D721Med (cell line): Measurements from ENCODE around the gene GPR68.
"Not testable (repeated sequence)": the region's sequence is repeated elsewhere in the genome, so short reads cannot be mapped to it uniquely, and the experiment has no call there.

Source experiments
- DNase-seq: peaks from one replicate; pipeline ENCODE4 v3.0.0; 2011; ENCODE audit warnings: low spot score; ENCODE audit not compliant: insufficient read length
- FAIRE-seq: peaks from 2 replicates; lab custom pipeline; 2011; peaks lifted over from hg19 to GRCh38; lab: Jason Lieb, UNC
- TF ChIP-seq, protein P1 (sequence below): IDR thresholded peaks from 2 replicates; pipeline ENCODE4 v1.5.1; 2012; ENCODE audit warnings: mild to moderate bottlenecking, control low read depth; ENCODE audit not compliant: insufficient read depth; ENCODE audit errors: missing control alignments

Gene GPR68

GRCh38 chr14:91228112-91229004 is 16.1 kb downstream of the GPR68 start:
- DNase-seq (no peak), FAIRE-seq (no peak)
- TF ChIP-seq, protein P1, sequence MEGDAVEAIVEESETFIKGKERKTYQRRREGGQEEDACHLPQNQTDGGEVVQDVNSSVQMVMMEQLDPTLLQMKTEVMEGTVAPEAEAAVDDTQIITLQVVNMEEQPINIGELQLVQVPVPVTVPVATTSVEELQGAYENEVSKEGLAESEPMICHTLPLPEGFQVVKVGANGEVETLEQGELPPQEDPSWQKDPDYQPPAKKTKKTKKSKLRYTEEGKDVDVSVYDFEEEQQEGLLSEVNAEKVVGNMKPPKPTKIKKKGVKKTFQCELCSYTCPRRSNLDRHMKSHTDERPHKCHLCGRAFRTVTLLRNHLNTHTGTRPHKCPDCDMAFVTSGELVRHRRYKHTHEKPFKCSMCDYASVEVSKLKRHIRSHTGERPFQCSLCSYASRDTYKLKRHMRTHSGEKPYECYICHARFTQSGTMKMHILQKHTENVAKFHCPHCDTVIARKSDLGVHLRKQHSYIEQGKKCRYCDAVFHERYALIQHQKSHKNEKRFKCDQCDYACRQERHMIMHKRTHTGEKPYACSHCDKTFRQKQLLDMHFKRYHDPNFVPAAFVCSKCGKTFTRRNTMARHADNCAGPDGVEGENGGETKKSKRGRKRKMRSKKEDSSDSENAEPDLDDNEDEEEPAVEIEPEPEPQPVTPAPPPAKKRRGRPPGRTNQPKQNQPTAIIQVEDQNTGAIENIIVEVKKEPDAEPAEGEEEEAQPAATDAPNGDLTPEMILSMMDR: no peak

DNA sequence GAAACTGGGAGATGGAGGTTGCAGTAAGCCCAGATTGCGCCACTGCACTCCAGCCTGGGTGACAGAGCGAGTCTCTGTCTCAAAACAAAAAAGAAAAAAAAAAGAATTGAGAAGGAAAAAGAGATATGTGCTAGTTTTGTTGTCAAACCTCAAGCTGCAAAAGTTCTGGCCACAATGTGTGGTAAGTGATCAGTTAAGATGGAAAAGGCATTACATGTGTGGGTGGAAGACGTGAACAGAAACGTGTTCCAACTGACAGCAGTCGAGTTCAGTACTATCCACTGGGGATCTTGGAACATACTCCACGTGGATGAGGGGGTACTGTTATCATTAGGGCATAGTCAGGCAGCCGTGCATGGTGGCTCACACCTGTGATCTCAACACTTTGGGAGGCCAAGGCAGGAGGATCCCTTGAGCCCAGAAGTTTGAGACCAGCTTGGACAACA is 17.3 kb downstream of the GPR68 start:
- DNase-seq (no peak), FAIRE-seq (no peak)
- TF ChIP-seq, protein P1: no peak

- not testable (repeated sequence) for FAIRE-seq, DNase-seq
Observed at GRCh38 chr14:91226360-91226759, 18.1 kb downstream of the GPR68 start.

- TF ChIP-seq, protein P1: no peak
- FAIRE-seq: no peak
- no peak for DNase-seq
Observed at GRCh38 chr14:91225025-91225424, 19.5 kb downstream of the GPR68 start.

DNA sequence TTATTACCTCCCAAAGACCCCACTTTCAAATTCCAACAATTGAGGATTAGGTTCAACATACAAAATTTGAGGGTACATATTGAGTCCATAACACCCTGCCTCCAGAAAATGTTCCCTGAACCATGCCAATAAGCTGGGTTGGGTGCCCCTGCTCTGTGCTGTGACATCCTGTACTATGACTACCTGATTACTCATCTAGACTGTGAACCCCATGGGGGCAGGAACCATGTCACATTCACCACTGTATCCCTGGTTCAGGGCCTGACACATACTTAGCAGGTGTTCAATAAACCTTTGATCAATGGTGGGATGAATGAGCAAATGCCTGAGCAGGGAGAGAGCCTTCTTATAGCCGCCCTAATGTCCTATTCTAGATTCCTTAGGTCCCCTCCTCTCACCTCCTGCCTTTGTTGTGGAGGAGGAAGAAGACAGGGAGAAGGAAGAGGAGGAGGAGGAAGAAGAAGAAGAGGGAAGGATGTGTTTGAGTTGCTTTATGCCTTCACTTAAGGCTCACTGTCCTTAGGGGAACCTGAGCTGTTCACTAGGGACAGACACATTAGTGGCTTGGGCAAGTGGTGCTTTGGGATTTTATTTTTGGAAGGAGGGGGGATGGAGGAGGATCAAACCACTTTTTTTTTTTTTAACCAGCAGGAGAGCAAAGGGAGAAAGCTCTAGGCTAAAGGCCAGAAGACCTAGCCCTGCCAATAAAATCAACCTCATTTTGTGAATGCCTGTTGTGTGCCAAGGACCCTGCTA is 21.3 kb downstream of the GPR68 start:
- DNase-seq (no peak), FAIRE-seq (no peak)
- TF ChIP-seq, protein P1: no peak

DNA sequence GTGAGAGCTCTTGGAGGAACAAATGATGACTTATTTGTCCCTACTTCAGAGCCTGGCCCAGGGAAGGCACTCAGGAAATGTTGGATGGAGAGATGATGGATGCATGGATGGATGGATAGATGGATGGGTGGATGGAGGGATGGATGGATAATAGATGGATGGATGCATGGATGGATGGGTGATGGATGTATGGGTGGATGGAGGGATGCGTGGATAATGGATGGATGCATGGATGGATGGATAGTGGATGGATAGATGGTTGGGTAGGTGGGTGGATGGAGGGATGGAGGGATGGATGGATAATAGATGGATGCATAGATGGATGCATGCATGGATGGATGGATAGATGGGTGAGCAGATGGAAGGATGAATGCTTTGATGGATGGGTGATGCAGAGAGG is 23.2 kb downstream of the GPR68 start:
- DNase-seq: no peak
- TF ChIP-seq, protein P1: no peak
- no peak for FAIRE-seq

DNA sequence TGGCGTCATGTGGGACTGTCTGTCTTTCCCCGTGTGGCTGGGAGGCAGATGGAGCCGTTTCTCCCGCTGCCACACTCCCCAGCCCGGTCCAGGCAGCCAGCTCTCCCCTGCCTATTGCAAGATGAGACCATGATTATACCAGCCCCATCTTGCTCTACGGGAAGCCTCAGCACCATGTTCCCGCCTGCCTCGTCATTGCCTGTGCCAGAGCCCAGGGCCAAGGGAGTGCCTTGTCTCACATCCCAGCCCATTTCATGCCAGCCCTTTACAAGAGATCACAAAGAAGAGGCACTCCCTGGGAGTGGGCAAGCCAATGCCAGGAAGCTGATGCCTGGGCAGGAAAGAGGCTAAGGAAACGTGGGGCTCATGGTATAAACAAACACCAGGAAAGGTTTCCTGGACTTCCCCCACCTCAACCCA is 23.9 kb downstream of the GPR68 start:
- FAIRE-seq (no peak), DNase-seq (no peak)
- TF ChIP-seq, protein P1: no peak
